HepG2 (cell line): ENCODE data around the gene SGSH. TPM values are rescaled to one million over a fixed set of nuclear protein-coding genes. Genes with fewer than 3 reads are reported as not detected.

ENCODE experiments used
- ARID5B ChIP-seq: IDR thresholded peaks from 2 replicates; pipeline ENCODE4 v1.4.0; 2020; ENCODE audit warnings: mild to moderate bottlenecking, missing genetic modification reagents
- ARNTL ChIP-seq: sonication (generic); formaldehyde crosslinking; IDR thresholded peaks from 2 replicates; pipeline ENCODE4 v1.4.0; 2020; ENCODE audit warnings: mild to moderate bottlenecking, missing genetic modification reagents
- BCL6 ChIP-seq: IDR thresholded peaks from 2 replicates; pipeline ENCODE4 v1.6.1; 2016; ENCODE audit warnings: missing genetic modification reagents, missing compliant biosample characterization
- CENPX ChIP-seq: sonication (generic); formaldehyde crosslinking; IDR thresholded peaks from 2 replicates; pipeline ENCODE4 v1.9.0; 2021; ENCODE audit warnings: mild to moderate bottlenecking, missing genetic modification reagents, moderate library complexity
- FIP1L1 ChIP-seq: fragments of 200-400 bp; formaldehyde crosslinking; IDR thresholded peaks from 2 replicates; pipeline ENCODE4 v1.6.1; 2018; ENCODE audit warnings: low read depth, mild to moderate bottlenecking, low read length, moderate library complexity, borderline replicate concordance; ENCODE audit not compliant: insufficient read depth
- KMT2A ChIP-seq: sonication (generic); formaldehyde crosslinking; IDR thresholded peaks from 2 replicates; pipeline ENCODE4 v1.4.0; 2020; ENCODE audit warnings: missing genetic modification reagents
- MAF1 ChIP-seq: sonication (generic); formaldehyde crosslinking; IDR thresholded peaks from 2 replicates; pipeline ENCODE4 v1.5.0; 2020; ENCODE audit warnings: missing genetic modification reagents, borderline replicate concordance
- NAIF1 ChIP-seq: sonication (generic); formaldehyde crosslinking; IDR thresholded peaks from 2 replicates; pipeline ENCODE4 v1.5.0; 2020; ENCODE audit warnings: mild to moderate bottlenecking, missing genetic modification reagents, borderline replicate concordance
- NCOA1 ChIP-seq: sonication (generic); formaldehyde crosslinking; IDR thresholded peaks from 2 replicates; pipeline ENCODE4 v1.9.0; 2021; ENCODE audit warnings: missing genetic modification reagents
- POLR2AphosphoS2 ChIP-seq: IDR thresholded peaks from 2 replicates; pipeline ENCODE4 v1.6.1; 2011; ENCODE audit warnings: low read depth, low read length, improper control_type of control experiment
- PRDM4 ChIP-seq: sonication (generic); formaldehyde crosslinking; IDR thresholded peaks from 2 replicates; pipeline ENCODE4 v1.9.0; 2021; ENCODE audit warnings: missing genetic modification reagents, borderline replicate concordance
- REPIN1 ChIP-seq: sonication (generic); formaldehyde crosslinking; IDR thresholded peaks from 2 replicates; pipeline ENCODE4 v1.8.0; 2022; ENCODE audit warnings: missing genetic modification reagents, low read depth, mild to moderate bottlenecking, borderline replicate concordance
- SIX4 ChIP-seq: sonication (generic); formaldehyde crosslinking; IDR thresholded peaks from 2 replicates; pipeline ENCODE4 v1.4.0; 2020; ENCODE audit warnings: missing genetic modification reagents
- TBX2 ChIP-seq: sonication (generic); formaldehyde crosslinking; IDR thresholded peaks from 2 replicates; pipeline ENCODE4 v1.5.0; 2020; ENCODE audit warnings: missing genetic modification reagents, mild to moderate bottlenecking, borderline replicate concordance
- ZFAT ChIP-seq: sonication (generic); formaldehyde crosslinking; conservative IDR thresholded peaks from 2 replicates; pipeline ENCODE4 v1.8.1; 2023; ENCODE audit warnings: missing genetic modification reagents, inconsistent platforms
- ZNF143 ChIP-seq: sonication (generic); formaldehyde crosslinking; IDR thresholded peaks from 2 replicates; pipeline ENCODE4 v1.4.0; 2020; ENCODE audit warnings: missing genetic modification reagents
- ZNF274 ChIP-seq: sonication (generic); formaldehyde crosslinking; IDR thresholded peaks from 2 replicates; pipeline ENCODE4 v1.5.1; 2020; ENCODE audit warnings: mild to moderate bottlenecking, missing genetic modification reagents
- ZNF569 ChIP-seq: sonication (generic); formaldehyde crosslinking; IDR thresholded peaks from 2 replicates; pipeline ENCODE4 v1.5.0; 2020; ENCODE audit warnings: mild to moderate bottlenecking, missing genetic modification reagents, moderate library complexity, borderline replicate concordance
- polyA plus RNA-seq, 8 experiments: library from polyadenylated mRNA; depleted of rRNA in 3 of 8; stranded (reverse) in 7 of 8; unstranded in 1 of 8; fragments of >200 nt; fragmentation: Illumina TruSeq in 4 of 8; extraction: Trizol in 4 of 8; gene quantifications; 2 replicates each; pipeline versions ENCODE4 v1.2.1 to v1.2.3, GENCODE V29; 2011 to 2016; ENCODE audit warnings: low read depth in 4 of 8, missing spikeins in 1 of 8, mixed read lengths in 1 of 8; ENCODE audit not compliant: insufficient read depth in 1 of 8
- total RNA-seq, 5 experiments: library from RNA; depleted of rRNA; stranded (reverse); fragments of >200 nt; fragmentation: Illumina TruSeq; extraction: Trizol; gene quantifications; 2 replicates each; pipeline ENCODE4 v1.2.3, GENCODE V29; 2016; ENCODE audit warnings: low read depth in 1 of 5
- TF ChIP-seq, protein P1 (sequence below): sonication (generic); formaldehyde crosslinking; IDR thresholded peaks from 2 replicates; pipeline ENCODE4 v1.9.0; 2021; ENCODE audit warnings: missing genetic modification reagents, mild to moderate bottlenecking, borderline replicate concordance
- TF ChIP-seq, protein P2 (sequence below): sonication (generic); formaldehyde crosslinking; conservative IDR thresholded peaks from 2 replicates; pipeline ENCODE4 v1.4.0; 2020; ENCODE audit warnings: missing genetic modification reagents

Gene SGSH
- total and polyA plus RNA-seq, 2 of the 13 experiments (the other 11 are each of a cell fraction or from before 2014, with no cell fraction given), result 12.2 to 17.6 TPM

DNA sequence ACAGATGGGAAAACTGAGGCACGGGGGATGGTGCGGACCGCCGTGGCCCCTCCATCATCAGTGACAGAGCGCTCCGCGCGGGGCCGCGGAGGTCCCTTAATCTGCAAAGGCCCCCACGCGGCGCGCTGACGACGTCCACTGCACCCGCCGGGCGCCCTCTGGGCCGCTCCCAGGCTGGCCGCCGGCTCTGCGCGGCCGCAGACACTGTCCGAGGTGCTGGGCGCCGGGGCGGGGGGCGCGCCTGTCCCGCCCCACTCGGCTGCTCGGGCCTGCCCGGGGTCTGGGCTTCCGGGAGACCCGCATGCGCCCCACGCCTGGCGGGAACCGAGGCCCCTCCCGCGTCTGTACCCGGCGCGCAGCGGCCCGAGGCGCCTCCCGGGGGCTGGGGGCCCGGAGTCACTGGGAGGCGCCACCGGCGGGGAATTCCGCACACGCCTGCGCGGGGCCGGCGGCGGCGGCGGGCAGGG is 40.0 kb upstream of the SGSH start (continued):
- TF ChIP-seq PRDM4 (CRISPR knock-in tag) (no peak), ARID5B (0 out of 2 replicates have a peak, but pooled peaks have one; percentile 12), FIP1L1 (no peak), BCL6 (CRISPR knock-in tag) (no peak), ARNTL (0 out of 2 replicates have a peak, but pooled peaks have one; percentile 23), NAIF1 (CRISPR knock-in tag) (no peak), ZFAT (CRISPR knock-in tag) (no peak), MAF1 (CRISPR knock-in tag) (no peak), ZNF274 (CRISPR knock-in tag) (peak; percentile 55), ZNF143 (no peak), NCOA1 (CRISPR knock-in tag) (no peak), SIX4 (CRISPR knock-in tag) (no peak), KMT2A (CRISPR knock-in tag) (no peak), POLR2AphosphoS2 (no peak), REPIN1 (no peak), ZNF569 (CRISPR knock-in tag) (no peak), TBX2 (CRISPR knock-in tag) (no peak), CENPX (no peak)
- TF ChIP-seq, protein P1, sequence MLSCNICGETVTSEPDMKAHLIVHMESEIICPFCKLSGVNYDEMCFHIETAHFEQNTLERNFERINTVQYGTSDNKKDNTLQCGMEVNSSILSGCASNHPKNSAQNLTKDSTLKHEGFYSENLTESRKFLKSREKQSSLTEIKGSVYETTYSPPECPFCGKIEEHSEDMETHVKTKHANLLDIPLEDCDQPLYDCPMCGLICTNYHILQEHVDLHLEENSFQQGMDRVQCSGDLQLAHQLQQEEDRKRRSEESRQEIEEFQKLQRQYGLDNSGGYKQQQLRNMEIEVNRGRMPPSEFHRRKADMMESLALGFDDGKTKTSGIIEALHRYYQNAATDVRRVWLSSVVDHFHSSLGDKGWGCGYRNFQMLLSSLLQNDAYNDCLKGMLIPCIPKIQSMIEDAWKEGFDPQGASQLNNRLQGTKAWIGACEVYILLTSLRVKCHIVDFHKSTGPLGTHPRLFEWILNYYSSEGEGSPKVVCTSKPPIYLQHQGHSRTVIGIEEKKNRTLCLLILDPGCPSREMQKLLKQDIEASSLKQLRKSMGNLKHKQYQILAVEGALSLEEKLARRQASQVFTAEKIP (CRISPR knock-in tag), result no peak
- TF ChIP-seq, protein P2, sequence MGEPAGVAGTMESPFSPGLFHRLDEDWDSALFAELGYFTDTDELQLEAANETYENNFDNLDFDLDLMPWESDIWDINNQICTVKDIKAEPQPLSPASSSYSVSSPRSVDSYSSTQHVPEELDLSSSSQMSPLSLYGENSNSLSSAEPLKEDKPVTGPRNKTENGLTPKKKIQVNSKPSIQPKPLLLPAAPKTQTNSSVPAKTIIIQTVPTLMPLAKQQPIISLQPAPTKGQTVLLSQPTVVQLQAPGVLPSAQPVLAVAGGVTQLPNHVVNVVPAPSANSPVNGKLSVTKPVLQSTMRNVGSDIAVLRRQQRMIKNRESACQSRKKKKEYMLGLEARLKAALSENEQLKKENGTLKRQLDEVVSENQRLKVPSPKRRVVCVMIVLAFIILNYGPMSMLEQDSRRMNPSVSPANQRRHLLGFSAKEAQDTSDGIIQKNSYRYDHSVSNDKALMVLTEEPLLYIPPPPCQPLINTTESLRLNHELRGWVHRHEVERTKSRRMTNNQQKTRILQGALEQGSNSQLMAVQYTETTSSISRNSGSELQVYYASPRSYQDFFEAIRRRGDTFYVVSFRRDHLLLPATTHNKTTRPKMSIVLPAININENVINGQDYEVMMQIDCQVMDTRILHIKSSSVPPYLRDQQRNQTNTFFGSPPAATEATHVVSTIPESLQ (CRISPR knock-in tag), result no peak
